COLO829 (cell line): ENCODE data around the gene DISP3.
A peak's percentile ranks its signal among the peaks of the same experiment; 100 is the strongest.

ENCODE experiments used
- DNase-seq: peaks from one replicate; pipeline ENCODE4 v3.0.0; 2012; ENCODE audit warnings: low spot score

The DISP3 gene

DNA sequence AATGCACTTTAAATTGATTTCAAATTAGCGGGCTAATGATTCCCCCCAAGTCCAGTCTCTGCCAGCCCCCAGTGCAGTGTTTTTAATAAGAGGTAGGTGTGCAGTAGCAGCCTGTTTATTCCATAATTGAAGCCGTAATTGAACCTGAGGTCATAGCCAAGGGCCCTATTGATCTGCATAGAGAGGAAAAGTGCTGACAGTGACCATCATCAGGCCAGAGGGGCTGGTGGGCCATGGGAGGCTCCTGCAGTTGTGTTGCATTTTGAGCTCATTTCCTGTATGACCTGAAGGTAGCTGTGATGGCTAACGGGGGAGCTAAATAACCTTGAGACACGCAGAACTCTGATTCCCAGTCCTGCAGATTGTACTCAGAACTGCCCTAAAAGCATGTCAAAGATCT, 67.5 kb downstream of the DISP3 start:
- DNase-seq: no peak

DNA sequence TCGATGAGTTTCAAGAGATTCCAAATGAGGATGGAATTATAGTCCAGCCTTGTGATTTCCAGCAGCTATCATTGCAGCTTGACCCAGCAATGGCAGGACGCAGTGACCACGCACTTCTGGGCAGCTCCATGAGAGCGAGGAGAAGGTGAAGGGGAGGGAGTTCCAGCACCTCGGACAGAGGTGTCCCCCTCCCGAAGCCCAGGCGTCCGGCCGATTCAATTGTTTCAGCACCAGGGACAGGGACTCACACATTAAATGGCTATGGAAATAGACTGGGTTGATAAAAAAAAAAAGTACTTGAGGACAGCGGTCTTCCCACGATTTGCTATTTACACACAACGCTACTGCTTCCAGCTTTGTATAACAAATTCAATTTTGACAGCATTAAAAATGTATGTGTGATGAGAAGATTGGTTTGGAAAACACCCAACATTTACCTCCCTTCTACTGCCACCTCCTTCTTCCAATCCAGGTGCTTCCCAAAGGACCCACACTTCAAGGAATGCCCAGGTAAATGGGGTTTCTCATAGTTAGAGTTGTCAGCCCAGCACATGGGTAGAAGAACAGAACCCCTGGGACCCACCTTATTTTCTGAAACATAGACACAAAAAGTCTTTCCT, 71.8 kb downstream of the DISP3 start:
- peak; percentile 71 for DNase-seq

DNA sequence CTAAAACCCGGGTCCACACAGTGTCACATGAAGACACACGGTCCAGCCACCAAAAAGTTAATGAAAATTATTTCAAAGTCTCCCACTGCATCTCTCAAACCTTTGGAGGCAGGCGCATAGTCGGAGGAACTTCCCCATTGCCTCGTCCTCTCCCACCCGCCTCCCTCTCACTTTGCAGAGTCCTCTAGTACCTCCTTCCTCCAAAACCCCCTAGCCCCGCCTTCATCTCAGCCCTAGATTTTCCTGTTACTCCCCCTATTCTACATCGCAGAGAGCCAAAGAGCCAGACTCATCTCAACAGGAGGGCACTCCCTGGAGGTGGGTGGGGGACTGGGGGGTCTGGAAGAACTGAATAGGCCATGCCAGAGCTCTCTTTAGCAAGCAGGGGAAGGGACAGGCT, 79.3 kb downstream of the DISP3 start:
- no peak for DNase-seq

DNA sequence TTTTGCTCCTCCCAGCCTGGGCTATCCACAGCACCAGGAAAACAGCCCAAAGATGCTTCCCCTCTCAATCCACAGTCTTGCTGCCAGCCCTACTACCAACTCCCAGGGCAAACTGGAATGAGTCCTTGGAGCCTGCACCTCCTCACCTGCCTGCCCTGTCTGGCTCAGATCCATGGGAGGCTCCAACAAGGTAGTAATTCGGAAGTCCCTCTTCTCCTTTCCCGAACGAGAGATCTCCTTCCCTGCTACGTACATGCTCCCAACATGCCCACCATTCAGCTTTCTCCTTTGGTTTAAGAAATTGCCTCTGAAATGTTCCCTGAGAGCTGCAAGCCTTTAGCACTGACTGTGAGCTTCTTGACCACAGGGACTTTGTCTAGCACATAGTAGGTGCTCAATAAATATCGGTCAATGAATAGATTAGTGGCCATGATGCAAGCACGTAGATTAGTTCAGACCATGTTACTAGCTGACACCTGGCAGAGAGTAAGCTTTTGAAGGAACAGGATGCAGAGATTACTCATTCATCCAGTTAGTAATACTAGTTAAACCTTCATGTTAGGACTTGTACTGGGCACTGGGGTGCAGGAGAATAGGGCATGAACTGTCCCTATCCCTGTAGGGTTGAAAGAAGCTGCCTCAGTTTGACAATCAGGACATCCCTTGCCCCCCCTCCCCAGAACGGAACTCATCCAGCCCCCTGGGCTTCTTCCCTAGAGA, 80.1 kb downstream of the DISP3 start:
- DNase-seq: no peak

DNA sequence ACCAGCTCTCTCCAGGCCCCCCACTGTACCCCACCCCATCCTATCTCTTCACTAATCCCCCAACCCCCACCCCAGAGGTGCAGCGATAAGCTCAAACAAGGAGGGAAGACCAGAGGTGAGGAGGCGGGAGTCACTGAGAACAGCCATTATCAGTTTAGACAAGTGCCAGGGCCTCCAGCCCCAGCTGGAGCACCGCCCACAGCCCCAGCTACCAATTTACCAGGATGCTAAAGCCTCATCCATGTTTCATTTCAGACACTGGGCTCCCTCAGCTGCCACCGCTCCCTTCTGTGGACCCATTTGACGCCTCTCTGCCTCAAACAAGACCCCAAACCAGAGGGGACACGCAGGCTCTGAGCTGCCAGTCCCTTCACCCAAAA, 80.6 kb downstream of the DISP3 start:
- no peak for DNase-seq

DNA sequence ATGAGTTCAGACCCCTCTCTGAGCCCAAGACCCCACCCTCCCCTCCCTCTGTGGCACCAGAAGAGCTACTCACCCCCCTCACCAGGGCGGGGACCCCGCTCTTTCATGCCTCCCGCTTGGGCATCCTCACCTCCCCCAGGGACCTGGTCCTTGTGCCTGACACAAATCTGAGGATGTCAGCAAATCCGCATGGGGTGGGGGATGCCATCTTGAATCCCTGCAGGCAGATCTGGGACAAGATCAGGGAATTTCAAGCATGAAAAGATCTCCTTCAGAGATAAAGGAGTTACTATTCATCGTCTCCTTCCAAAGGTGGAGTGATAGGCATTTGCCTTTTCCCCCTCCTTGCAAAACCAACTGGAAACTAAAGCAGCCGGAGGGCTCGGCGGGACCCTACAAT, 81.1 kb downstream of the DISP3 start:
- DNase-seq: no peak

DNA sequence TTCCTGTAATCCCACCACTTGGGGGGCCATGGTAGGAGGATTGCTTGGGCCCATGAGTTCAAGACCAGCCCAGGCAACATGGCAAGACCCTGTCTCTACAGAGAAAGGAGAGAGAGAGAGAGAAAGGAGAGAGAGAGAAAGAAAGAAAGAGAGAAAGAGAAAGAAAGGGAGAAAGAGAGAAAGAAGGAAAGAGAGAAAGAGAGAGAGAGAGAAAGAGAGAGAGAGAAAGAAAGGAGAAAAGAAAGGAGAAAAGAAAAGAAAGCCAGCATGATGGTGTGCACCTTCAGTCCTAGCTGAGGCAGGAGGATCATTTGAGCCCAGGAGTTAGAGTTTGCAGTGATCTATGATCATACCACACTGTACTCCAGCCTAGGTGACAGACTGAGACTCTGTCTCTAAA, 82.8 kb downstream of the DISP3 start:
- DNase-seq: no peak

DNA sequence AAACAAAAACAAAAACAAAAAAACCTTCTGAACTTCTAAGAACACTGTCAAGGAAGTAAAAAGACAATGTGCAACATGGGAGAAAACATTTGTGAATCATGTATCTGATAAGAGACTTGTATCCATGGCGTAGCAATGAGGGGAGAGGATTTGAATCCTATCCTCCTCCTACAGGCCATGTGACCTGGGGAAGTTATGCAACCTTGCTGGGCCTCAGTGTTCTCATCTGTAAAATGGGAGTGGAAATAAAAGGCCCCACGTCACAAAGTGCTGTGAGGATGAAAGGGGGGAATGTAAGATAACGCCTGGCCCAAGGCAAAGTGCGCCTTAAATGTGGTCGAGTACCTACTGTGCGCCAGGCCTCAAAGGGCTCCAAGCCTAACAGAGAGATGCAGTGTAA, 83.7 kb downstream of the DISP3 start:
- no peak for DNase-seq

DNA sequence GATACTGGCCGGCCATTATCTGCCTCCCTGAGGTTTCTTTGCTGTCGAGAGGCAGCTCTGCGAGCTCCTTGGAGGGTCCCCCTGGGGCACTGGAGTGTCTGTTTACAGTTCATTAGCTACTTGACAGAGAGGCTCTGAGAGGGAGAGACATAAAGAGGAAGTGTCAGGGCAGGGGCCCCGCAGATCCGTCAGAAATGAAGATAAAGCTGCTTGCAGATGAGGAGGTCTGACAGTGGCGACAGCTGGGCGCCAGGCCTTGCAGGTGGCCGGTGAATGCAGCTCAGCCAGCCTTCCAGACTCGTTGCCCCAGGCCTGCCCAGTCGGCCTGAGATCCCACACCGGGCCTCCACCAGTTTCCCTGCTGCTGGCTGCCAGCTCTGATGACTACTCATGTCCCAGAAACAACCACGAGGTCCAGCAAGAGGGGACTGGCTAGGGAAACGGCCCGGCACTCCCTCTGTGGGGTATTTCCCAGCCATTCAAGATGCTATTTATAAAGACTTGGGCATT, 84.7 kb downstream of the DISP3 start:
- DNase-seq: no peak

DNA sequence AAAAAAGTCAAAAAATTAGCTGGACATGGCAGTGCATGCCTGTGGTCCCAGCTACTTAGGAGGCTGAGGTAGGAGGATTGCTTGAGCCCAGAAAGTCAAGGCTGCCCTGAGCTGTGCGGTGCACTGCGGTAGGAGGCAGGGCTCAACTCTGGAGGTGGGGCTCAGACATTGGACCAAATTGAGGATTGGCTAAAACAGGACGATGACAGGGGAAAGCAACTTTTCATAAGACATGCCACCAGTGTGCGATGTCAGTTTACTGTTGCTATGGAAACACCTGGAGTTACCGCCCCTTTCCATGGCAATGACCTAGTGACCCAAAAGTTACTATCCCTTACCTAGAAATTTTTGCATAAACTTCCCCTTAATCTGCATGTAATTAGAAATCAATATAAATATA, 85.3 kb downstream of the DISP3 start:
- DNase-seq: no peak

DNA sequence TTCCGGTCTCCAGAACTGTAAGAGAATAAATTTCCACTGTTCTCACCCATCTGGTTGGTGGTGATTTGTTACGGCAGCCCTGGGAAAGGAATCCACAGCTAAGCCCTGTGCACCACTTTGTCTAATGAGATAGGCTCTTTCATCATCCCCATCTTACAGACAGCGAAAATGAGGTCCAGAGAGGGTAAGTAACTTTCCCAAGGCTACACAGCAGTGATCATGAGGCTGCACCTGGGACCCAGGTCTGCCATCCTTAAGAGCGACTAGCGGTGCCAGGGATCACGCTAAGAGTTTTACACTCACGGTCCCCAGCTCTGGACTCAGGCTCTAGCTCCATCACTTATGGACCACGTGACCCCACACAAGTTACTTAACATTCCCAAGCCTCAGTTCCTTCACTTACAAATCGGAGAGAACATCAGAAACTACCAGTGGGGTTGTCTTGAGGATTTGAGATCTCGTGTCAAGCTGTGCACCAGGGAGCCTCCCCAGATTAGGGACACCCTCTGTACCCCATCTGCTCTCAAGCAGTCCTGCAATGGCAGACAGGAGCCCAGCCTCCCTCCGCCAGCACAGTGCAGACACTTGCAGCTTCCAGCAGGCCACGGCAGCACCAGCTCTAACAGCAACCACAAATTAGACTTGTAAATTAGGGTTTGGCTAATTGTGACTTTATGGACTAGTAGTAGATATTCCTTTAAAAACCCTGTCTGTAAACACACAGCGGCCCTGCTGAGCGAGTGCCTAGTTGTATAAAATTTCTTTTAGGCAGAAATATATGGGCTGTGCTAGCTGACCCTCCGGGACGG, 87.3 kb downstream of the DISP3 start:
- DNase-seq: no peak

DNA sequence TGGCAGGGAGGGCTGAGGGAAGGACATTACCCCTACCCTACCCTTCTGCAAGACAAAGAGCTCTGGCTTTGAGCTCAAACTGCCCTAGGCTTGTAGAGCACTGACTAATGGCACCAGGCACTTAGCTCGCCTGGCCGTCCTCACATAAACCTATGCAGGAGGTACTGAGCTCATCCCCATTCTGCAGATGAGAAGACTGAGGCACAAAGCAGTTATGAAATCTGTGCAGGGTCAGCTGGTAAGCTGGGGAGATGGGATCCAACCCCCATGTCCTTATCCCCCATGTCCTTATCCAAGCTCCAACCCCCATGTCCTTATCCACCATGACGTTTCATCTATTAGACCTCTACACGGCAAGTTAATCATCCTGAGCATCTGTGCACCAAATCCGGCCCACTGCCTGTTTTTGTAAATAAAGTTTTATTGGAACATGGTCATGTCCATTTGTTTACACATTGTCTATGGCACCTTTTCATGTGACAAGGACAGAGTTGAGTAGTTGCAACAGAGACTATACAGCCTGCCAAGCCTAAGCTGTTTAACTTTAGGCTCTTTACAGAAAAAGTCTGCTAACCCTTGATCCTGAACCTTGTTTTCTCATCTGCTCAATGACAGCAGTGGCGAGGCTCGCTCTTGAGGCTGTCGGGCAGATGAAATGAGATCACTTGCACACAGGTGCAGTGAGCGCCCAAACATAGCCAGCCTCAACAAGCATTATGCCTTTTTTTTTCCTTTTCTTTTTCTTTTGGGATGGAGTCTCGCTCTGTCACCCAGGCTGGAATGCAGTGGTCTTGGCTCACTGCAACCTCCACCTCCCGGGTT, 88.5 kb downstream of the DISP3 start:
- no peak for DNase-seq

DNA sequence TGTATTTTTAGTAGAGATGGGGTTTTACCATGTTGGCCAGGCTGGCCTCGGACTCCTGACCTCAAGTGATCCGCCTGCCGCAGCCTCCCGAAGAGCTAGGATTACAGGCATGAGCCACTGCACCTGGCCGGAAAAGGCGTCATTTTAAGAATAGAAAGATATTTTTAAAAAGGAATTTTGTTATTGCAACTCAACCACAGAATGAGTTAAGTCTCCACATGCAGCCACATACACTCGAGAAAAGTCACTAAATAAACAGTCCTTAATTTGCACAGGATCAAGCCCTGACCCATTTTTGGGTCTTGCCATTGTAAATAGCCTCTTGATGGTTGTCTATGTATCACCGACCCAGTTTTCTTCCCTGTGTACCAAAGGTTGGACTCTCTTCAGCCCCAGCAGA, 89.7 kb downstream of the DISP3 start:
- DNase-seq: no peak

DNA sequence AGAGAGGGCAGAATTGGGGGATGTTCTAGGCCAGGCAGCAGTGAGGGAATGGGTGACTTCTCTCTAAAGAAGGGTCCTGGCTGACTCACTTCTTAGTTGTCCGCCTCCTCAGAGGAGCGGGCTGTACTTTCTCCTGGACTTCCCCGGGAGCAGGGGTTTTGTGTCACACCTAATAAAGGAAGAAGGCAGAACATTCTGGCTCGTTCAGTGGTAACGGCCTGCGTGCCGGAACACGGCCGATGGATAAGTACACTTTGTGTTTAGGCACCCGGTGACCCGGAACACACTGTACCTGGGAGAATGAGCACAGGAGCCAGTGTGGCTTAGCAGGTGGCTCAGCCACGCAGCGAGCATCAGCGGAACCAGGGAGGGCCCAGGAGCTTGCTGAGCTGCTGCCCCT, 90.6 kb downstream of the DISP3 start:
- no peak for DNase-seq

DNA sequence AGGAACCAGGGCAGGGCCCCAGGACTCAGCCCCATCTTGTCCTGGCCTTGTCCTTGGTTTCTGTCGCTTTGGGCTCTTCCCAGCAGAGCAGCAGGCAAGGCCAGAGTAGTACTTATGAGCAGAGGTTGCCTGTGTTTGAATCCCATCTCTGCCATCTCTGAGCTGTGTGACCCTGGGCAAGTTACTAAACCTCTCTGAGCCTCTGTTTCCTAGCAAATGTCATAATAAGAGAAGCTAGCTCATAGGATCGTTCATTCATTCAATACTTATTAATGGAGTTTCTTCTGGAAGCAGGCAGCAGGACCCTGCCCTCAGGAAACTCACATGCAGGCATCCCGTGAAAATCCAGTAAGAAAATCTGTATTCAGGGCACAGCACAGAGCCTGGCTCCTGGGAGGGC, 91.0 kb downstream of the DISP3 start:
- no peak for DNase-seq

DNA sequence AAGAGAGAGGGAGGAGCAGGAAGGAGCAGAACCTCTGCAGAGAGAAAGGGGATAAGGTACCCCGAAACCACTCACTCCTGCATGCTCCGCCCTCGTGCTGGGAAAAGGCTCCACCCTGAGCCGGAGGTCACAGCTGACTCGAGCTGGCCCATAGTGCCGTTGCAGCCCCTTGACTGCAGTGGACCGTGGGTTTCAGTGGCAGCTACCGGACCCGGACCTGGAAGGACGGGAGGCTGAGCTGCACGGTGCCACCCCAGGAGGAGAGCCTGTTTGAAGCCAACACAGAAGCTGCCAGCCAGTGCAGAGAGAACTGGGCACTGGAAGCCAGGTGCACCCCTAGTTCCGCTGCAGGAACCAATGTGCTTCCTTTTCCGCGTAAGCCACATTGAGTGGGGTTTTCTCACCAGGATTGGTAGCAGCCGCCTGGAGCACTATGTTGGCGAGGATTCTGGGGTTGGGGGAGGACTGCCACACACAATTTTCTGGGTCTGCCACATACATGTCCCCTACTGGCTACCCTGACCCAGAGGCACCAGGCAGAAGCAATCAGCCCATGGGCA, 91.9 kb downstream of the DISP3 start:
- no peak for DNase-seq

DNA sequence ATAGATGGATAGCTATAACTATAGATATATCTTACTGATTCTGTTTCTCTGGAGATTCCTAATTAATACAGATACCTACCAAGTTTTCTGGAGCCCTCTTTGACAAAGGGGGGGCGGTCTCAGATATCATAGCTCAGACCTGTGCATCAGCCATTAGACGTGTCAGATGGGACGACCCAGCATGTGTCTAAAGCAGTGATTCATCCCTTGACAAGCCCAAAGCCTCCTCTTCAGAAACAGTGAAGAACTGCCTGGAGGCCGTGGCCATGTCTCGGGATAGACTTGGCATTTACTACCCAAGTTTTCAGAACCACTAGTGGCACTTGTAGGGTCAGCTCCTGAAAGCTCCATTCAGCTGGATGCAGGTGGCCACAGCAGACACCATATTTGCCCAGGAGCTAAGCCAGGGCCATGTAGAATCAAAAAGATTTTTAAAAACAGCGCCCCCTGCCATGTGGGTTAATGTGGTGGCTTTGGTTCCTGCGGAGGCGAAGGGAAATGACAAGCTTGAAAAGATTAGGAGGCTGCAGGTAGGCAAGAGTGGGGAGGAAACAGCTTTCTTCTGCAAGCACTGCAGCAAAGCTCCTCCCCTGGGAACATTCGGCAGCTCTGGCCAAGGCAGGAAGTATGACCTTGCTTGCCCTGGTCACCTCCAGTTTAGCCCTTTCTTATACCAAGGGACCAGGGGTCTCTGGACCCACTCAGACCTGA, 93.1 kb downstream of the DISP3 start:
- DNase-seq: no peak

DNA sequence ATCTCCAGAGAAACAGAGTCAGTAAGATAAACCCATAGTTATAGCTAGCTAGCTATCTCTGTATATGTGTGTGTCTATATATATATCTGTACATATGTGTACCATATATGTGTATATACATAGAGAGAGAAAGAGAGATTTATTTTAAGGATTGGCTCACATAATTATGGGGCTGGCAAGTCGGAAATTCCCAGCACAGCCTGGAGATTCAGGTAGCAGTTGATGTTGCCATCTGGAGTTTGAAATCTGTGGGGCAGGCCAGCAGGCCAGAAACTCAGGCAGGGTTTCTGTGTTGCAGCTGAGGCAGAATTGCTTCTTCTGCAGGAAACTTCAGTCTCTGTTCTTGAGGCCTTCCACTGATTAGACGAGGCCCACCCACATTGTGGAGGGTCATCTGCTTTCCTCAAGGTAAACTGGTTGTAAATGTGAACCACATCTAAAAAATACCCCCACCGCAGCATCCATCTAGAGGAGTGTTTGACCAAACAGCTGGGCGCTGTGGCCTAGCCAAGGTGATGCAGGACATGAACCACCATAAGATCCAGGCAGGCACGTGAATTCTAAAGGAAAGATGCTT, 94.2 kb downstream of the DISP3 start:
- no peak for DNase-seq

DNA sequence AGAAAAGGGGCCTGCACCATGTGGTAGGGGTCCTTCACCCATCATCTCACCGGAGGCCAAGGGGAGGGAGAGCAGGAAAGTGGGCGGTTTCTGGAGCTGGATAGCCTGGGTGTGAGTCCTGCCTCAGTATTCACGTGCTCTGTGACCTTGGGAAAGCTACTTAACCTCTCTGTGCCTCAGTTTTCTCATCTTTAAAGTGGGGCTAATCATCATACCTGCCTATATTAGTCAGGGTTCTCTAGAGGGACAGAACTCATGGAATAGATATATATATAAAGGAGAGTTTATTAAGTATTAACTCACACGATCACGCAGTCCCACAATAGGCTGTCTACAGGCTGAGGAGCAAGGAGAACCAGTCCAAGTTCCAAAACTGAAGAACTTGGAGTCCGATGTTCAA, 96.6 kb downstream of the DISP3 start:
- no peak for DNase-seq

DNA sequence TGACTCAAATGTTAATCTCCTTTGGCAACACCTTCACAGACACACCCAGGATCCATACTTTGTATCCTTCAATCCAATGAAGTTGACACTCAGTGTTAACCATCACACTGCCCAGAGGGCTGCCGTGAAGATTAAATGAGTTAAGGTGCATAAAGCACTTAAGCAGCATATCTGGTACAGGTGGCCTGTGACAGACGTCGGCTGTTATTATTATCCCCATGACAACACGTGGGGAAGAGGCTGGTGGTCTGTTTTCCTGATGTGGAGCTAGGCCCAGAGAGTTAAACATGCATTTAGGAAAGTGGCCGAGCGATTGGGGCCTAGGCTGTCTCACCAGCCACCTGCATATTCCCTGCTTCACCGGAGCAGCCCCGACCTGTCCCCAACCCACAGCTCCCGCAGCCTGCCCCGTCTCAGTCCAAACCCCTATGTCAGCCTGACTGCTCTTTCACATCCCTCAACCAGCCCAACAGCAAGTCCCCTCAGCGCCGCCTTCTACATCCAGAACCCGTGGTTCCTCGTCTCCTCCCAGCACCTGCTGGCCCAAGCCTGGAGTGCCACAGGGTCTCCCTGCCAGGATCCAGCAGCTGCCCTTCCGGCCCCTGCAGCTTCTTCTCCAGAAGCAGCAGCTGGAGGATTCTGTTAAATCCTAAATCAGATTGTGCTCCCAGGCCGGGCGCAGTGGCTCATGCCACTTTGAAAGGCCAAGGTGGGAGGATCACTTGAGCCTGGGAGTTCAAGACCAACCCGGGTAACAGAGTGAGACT, 97.3 kb downstream of the DISP3 start:
- no peak for DNase-seq
